Panc1 (cell line): ENCODE measurements around the gene COL26A1. TPM values are rescaled to one million over a fixed set of nuclear protein-coding genes. Genes with fewer than 3 reads are reported as not detected.

Experiments
- ATAC-seq: fragments of 200-7000 bp; cut with Tn5 transposase; 2 replicates; pipeline ENCODE4 v1.9.1; 2020; ENCODE audit warnings: mild to moderate bottlenecking, moderate library complexity
- BruUV-seq: library from RNA; stranded (reverse); fragments of 400-500 nt; replicated peaks from 2 replicates; lab custom pipeline; 2021; lab: Mats Ljungman, UMichigan
- CTCF ChIA-PET: fragments of 300-600 bp; sonication (Branson Sonifier 250); formaldehyde crosslinking; loops from one replicate; lab custom pipeline; 2022; ENCODE audit warnings: antibody characterized with exemption; lab: Charles Lee
- POLR2A ChIA-PET: fragments of 300-600 bp; sonication (Branson Sonifier 250); formaldehyde crosslinking; loops from one replicate; lab custom pipeline; 2022; ENCODE audit warnings: antibody characterized with exemption; lab: Charles Lee
- DNase-seq: peaks from one replicate; pipeline ENCODE4 v3.0.0-alpha.2; 2010; ENCODE audit warnings: low read depth, low spot score
- H3K27ac ChIP-seq: 2 replicates; pipeline ENCODE4 v1.5.1; 2011; ENCODE audit warnings: mild to moderate bottlenecking, low read length, inconsistent platforms
- H3K27me3 ChIP-seq: fragments of 200-500 bp; sonication (Bioruptor generic); 2 replicates; pipeline ENCODE4 v1.6.0; 2014; ENCODE audit warnings: low read length, inconsistent platforms; ENCODE audit not compliant: control insufficient read depth, insufficient read depth
- H3K36me3 ChIP-seq: fragments of 200-500 bp; sonication (Bioruptor generic); 2 replicates; pipeline ENCODE4 v1.5.1; 2014; ENCODE audit warnings: inconsistent platforms, mild to moderate bottlenecking, low read length, moderate library complexity; ENCODE audit not compliant: control insufficient read depth, insufficient read depth
- H3K4me1 ChIP-seq: 2 replicates; pipeline ENCODE4 v1.5.1; 2011; ENCODE audit warnings: inconsistent platforms, mild to moderate bottlenecking, low read length, moderate library complexity; ENCODE audit not compliant: control insufficient read depth, insufficient read depth
- H3K4me3 ChIP-seq, 2 experiments: 2 replicates each; pipeline ENCODE4 v1.5.1; 2011 to 2012; ENCODE audit warnings: low read depth in 2 of 2, low read length in 2 of 2, mild to moderate bottlenecking in 2 of 2, inconsistent platforms in 1 of 2, moderate library complexity in 1 of 2
- H3K9me3 ChIP-seq: fragments of 200-500 bp; sonication (Bioruptor generic); 2 replicates; pipeline ENCODE4 v1.5.1; 2014; ENCODE audit warnings: low read depth, mild to moderate bottlenecking, inconsistent platforms, low read length, moderate library complexity; ENCODE audit not compliant: control insufficient read depth, insufficient read depth
- CTCF ChIP-seq: fragments of 450-650 bp; IDR thresholded peaks from 2 replicates; pipeline ENCODE4 v1.5.1; 2017; ENCODE audit warnings: mild to moderate bottlenecking
- POLR2AphosphoS5 ChIP-seq: IDR thresholded peaks from 2 replicates; pipeline ENCODE4 v1.6.1; 2012; ENCODE audit warnings: mild to moderate bottlenecking, low read depth, low read length, moderate library complexity
- REST ChIP-seq, 2 experiments: IDR thresholded peaks; 2 replicates each; pipeline ENCODE4 v1.6.1; 2011 to 2012; ENCODE audit warnings: low read depth in 2 of 2, control low read depth in 1 of 2, low read length in 1 of 2, mild to moderate bottlenecking in 1 of 2, moderate library complexity in 1 of 2; ENCODE audit not compliant: insufficient read depth in 1 of 2
- SIN3A ChIP-seq: IDR thresholded peaks from 2 replicates; pipeline ENCODE4 v1.6.1; 2012; ENCODE audit warnings: low read depth, mild to moderate bottlenecking, low read length, moderate library complexity, borderline replicate concordance; ENCODE audit not compliant: insufficient read depth
- TCF7L2 ChIP-seq: IDR thresholded peaks from 2 replicates; pipeline ENCODE4 v1.6.1; 2011; ENCODE audit warnings: mild to moderate bottlenecking, low read depth, low read length, inconsistent platforms
- in situ Hi-C: cut with HindIII; loops from 2 replicates; pipeline ENCODE4 v1.10.0; 2016; ENCODE audit warnings: low sequenced_read_pairs, low pct_unique_long_range_greater_than_20kb
- intact Hi-C: fragments of 100-400 bp; cut with micrococcal nuclease; formaldehyde crosslinking; loops from one replicate; pipeline ENCODE4 v1.10.0; 2022; ENCODE audit not compliant: unreplicated experiment
- total RNA-seq: library from RNA; stranded (reverse); gene quantifications from one replicate; pipeline ENCODE4 v1.2.1, GENCODE V29; 2021; ENCODE audit not compliant: unreplicated experiment

Gene COL26A1
- total RNA-seq, 1 experiment from 2014 or later, result 25.8 TPM

DNA sequence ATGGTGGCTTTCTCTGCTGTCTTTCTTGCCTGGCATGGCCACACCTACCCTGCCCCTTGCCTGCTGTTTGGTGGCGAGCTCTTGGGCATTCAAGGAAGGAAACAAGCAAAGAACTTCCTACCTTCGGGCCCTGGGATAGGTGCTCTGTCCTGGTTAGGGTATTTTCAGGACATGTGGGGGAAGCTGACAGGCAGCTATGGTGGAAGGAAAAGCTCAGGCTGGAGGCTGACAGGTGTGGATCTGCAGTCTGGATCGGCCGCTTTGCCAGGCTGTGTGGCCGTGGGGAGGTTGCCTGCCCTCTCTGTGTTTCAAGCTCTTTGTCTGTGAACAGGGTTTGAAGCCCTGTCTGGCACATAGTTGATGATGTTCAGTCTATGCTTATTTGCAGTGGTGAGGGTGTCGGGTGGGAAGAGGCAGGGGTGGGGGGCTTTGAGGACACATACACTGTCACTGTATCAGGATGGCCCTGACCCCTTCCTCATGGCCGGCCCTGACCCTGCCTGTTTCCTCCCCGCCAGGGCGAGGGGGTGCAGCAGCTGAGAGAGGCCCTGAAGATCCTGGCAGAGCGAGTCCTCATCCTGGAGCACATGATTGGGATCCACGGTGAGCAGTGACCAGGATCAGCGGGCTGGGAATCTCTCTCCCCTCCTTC, 192.7 kb downstream of the COL26A1 start:
- no peak for TF ChIP-seq REST (IDR thresholded peaks at IDR 0.05; ENCODE audit: insufficient read depth in 1 of 2, low read depth in 2 of 2, low read length in 1 of 2)
- TF ChIP-seq TCF7L2, result no peak
- TF ChIP-seq SIN3A, result no peak
- ChIA-PET POLR2A (no interaction called here), CTCF (interaction anchor here (0.6 kb wide), 2 partner anchors 20 to 41 kb away, joined by 7 to 8 read pairs; no protein-coding TSS in a partner anchor)
- ATAC-seq, result no peak
- intact Hi-C loops, result no loop called here
- no peaks in the 10 kb centered on the region for H3K9me3 ChIP-seq
- H3K27me3 ChIP-seq, result no peaks in the 10 kb centered on the region
- no peak overlapping the region for H3K27ac ChIP-seq
- in situ Hi-C loops, result no loop called here
- DNase-seq, result no peak
- no TSS peak for BruUV-seq
- H3K4me1 ChIP-seq, result 0 out of 2 replicates have a peak, but pooled peaks cover 2% of the 10 kb centered on the region
- H3K4me3 ChIP-seq, result no peak overlapping the region
- no peaks in the 10 kb centered on the region for H3K36me3 ChIP-seq

- ChIA-PET CTCF (no interaction called here), POLR2A (no interaction called here)
- H3K27ac ChIP-seq, result no peak overlapping the region
- no peak for DNase-seq
- intact Hi-C loops, result no loop called here
- in situ Hi-C loops, result no loop called here
- no peaks in the 10 kb centered on the region for H3K36me3 ChIP-seq
- BruUV-seq, result no TSS peak
- TF ChIP-seq CTCF (no peak), REST (IDR thresholded peaks at IDR 0.05; ENCODE audit: insufficient read depth in 1 of 2, low read depth in 2 of 2, low read length in 1 of 2) (no peak), POLR2AphosphoS5 (no peak), TCF7L2 (no peak), SIN3A (no peak)
- ATAC-seq, result no peak
- H3K9me3 ChIP-seq, result no peaks in the 10 kb centered on the region
- H3K4me1 ChIP-seq, result 0 out of 2 replicates have a peak, but pooled peaks cover 2% of the 10 kb centered on the region
- no peak overlapping the region for H3K4me3 ChIP-seq
- no peaks in the 10 kb centered on the region for H3K27me3 ChIP-seq
Measured at GRCh38 chr7:101555921-101556275, 193.2 kb downstream of the COL26A1 start.
